Measurements from ENCODE around the gene NYAP2.

DNA sequence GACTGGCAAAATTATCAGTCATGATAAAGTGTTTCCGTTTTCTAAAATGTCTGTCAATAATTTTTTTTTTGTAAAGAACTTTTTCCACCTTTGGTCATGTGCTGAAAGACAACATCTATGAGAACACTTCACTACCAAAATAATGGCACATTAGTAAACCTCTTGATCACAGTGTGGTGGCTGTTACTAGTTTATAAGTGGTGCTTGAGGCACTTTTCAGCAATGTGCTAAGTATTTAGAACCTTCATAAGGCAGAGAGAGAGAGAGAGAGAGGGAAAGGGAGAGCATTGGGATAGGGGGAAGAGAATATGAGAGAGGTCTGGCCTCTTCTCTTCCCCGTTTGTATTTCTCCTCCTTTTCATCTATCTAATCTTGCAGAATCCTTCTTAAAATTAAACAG lies 1.1 kb upstream of the NYAP2 start:
- TF ChIP-seq ZNF274 (IDR thresholded peaks at IDR 0.05; ENCODE audit: low read depth, low read length) (no peak), EZH2phosphoT487 (IDR thresholded peaks at IDR 0.05; ENCODE audit: borderline replicate concordance) (no peak), CEBPB (IDR thresholded peaks at IDR 0.05; ENCODE audit: low read depth) (no peak), POLR2A (IDR thresholded peaks at IDR 0.05; ENCODE audit: borderline replicate concordance, extremely low read depth, insufficient read depth, insufficient read length) (no peak), YY1 (IDR thresholded peaks at IDR 0.05; ENCODE audit: extremely low read depth, insufficient replicate concordance, low read depth, low read length) (no peak), SIN3A (IDR thresholded peaks at IDR 0.05; ENCODE audit: low read depth) (no peak), POLR2AphosphoS5 (IDR thresholded peaks at IDR 0.05; ENCODE audit: low read depth, low read length) (no peak)
- TF ChIP-seq, protein P1, sequence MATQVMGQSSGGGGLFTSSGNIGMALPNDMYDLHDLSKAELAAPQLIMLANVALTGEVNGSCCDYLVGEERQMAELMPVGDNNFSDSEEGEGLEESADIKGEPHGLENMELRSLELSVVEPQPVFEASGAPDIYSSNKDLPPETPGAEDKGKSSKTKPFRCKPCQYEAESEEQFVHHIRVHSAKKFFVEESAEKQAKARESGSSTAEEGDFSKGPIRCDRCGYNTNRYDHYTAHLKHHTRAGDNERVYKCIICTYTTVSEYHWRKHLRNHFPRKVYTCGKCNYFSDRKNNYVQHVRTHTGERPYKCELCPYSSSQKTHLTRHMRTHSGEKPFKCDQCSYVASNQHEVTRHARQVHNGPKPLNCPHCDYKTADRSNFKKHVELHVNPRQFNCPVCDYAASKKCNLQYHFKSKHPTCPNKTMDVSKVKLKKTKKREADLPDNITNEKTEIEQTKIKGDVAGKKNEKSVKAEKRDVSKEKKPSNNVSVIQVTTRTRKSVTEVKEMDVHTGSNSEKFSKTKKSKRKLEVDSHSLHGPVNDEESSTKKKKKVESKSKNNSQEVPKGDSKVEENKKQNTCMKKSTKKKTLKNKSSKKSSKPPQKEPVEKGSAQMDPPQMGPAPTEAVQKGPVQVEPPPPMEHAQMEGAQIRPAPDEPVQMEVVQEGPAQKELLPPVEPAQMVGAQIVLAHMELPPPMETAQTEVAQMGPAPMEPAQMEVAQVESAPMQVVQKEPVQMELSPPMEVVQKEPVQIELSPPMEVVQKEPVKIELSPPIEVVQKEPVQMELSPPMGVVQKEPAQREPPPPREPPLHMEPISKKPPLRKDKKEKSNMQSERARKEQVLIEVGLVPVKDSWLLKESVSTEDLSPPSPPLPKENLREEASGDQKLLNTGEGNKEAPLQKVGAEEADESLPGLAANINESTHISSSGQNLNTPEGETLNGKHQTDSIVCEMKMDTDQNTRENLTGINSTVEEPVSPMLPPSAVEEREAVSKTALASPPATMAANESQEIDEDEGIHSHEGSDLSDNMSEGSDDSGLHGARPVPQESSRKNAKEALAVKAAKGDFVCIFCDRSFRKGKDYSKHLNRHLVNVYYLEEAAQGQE (IDR thresholded peaks at IDR 0.05; ENCODE audit: low read depth) = no peak
- TF ChIP-seq, protein P2, sequence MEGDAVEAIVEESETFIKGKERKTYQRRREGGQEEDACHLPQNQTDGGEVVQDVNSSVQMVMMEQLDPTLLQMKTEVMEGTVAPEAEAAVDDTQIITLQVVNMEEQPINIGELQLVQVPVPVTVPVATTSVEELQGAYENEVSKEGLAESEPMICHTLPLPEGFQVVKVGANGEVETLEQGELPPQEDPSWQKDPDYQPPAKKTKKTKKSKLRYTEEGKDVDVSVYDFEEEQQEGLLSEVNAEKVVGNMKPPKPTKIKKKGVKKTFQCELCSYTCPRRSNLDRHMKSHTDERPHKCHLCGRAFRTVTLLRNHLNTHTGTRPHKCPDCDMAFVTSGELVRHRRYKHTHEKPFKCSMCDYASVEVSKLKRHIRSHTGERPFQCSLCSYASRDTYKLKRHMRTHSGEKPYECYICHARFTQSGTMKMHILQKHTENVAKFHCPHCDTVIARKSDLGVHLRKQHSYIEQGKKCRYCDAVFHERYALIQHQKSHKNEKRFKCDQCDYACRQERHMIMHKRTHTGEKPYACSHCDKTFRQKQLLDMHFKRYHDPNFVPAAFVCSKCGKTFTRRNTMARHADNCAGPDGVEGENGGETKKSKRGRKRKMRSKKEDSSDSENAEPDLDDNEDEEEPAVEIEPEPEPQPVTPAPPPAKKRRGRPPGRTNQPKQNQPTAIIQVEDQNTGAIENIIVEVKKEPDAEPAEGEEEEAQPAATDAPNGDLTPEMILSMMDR (IDR thresholded peaks at IDR 0.05 in 2 of 3, conservative IDR thresholded peaks at IDR 0.05 in 1 of 3; ENCODE audit: borderline replicate concordance in 1 of 3, insufficient read depth in 1 of 3, low read depth in 2 of 3, low read length in 2 of 3) = no peak
- TF ChIP-seq, protein P3, sequence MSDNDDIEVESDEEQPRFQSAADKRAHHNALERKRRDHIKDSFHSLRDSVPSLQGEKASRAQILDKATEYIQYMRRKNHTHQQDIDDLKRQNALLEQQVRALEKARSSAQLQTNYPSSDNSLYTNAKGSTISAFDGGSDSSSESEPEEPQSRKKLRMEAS (IDR thresholded peaks at IDR 0.05) = no peak
- TF ChIP-seq, protein P4, sequence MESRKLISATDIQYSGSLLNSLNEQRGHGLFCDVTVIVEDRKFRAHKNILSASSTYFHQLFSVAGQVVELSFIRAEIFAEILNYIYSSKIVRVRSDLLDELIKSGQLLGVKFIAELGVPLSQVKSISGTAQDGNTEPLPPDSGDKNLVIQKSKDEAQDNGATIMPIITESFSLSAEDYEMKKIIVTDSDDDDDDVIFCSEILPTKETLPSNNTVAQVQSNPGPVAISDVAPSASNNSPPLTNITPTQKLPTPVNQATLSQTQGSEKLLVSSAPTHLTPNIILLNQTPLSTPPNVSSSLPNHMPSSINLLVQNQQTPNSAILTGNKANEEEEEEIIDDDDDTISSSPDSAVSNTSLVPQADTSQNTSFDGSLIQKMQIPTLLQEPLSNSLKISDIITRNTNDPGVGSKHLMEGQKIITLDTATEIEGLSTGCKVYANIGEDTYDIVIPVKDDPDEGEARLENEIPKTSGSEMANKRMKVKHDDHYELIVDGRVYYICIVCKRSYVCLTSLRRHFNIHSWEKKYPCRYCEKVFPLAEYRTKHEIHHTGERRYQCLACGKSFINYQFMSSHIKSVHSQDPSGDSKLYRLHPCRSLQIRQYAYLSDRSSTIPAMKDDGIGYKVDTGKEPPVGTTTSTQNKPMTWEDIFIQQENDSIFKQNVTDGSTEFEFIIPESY (IDR thresholded peaks at IDR 0.05; ENCODE audit: extremely low read depth, insufficient replicate concordance, low read length) = no peak

Data from HCT116 (cell line).